ENCODE results near the gene KDM6B.

Gene KDM6B

DNA sequence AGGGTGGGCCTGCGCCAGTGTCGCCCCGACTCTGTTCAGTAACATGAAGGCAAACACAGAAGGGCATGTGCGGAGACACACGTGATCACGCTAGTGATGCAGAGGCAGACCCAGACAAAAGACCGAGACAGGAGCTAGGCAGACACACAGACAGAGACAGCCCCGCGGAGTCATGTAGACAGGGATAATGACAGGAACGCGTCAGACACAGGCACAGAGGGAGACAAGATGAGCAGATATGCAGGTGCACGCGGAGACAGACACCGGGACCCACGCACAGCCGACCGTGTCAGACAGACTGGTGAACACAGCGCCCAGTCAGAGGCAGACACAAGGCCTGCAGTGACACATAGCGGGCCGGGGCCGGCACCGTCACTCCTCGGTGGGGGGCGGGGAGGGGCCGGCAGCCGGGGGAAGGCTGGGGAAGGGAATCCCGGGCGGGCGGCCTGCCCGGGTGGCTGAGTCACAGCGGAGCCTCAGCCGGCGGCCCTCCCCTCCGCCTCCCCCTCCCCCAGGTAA is 7.4 kb downstream of the KDM6B start:
- peak; percentile 91 to 93 for DNase-seq

DNA sequence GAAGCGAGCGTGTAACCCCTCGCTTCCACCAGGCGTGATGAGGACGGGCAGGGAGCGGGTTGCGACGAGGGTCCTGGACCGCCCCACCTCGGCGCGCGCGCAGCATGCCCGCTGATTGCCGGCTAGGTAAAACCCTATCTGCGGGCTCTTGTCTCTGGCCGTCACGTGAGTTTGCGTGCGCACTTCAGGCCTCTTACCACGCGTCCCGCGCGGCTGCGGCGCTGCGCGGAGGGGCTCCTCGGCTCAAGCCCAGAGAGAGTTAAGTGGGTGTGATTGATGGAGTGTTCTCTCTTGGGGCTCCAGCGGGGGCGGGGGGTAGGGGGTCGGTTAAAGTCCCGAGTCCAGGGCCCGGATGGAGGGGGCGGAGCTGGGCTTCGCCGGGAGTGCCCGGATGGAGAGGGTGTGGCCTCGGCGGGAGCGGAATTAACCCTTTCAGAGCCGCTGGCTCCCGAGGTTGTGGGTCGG is 7.9 kb downstream of the KDM6B start:
- DNase-seq = peak; percentile 86 to 89

DNA sequence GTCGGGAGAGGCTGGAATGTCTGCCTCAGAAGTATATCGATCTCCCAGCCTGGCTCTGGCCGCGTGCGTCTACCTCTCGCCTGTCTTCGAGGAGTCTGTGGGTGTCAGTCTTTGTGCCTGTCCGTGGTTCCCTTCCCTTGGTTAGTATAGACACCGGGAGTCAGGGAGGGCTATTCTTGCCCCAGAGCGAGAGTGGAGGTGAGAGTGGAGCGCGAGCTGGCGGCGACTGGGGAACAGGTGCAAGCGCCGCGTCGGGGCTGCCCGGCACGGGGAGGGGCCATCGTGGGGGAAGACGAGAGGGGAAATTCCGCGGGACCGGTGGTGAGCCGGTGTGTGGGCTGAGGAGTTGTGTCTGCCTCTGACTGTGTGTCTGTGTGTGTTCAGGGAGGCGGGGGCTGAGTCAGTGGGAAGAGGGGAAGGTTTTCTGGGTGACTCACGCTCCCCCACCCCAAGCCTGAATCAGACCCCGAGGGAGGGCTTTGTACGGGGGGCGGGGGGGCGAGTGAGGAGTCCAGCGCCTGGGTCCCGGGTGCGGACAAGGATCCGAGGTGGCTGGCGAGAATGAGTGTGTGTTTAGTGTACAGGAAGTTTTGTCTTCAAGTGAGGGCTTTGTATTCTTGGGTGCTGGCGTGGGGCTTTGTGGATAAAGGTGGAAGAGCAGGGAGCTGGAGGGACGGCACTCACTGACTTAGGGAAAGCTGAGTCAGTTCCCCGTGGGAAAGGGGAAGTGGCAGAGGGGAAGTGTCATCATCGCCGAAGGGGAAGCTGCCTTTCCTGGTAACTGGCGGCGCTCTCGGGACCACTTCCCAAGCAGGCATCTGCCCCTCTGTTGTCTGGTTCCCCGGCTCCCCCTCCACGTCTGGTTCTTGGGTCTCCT is 8.6 kb downstream of the KDM6B start:
- peak; percentile 96 to 97 for DNase-seq

DNA sequence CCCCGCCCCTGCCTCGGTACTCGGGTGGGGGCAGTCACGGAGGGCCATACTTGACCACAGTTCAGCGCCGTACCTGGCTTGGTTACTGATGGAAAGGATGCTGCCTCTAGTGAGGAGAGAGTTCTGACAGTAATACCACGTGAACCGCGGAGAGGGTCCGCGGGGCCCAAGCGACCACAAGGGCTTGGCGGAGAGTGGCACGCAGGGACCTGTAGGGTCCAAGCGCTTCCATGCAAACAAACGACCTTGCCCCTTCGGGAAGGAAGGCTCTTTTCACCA is 9.2 kb downstream of the KDM6B start:
- no peak for DNase-seq

DNA sequence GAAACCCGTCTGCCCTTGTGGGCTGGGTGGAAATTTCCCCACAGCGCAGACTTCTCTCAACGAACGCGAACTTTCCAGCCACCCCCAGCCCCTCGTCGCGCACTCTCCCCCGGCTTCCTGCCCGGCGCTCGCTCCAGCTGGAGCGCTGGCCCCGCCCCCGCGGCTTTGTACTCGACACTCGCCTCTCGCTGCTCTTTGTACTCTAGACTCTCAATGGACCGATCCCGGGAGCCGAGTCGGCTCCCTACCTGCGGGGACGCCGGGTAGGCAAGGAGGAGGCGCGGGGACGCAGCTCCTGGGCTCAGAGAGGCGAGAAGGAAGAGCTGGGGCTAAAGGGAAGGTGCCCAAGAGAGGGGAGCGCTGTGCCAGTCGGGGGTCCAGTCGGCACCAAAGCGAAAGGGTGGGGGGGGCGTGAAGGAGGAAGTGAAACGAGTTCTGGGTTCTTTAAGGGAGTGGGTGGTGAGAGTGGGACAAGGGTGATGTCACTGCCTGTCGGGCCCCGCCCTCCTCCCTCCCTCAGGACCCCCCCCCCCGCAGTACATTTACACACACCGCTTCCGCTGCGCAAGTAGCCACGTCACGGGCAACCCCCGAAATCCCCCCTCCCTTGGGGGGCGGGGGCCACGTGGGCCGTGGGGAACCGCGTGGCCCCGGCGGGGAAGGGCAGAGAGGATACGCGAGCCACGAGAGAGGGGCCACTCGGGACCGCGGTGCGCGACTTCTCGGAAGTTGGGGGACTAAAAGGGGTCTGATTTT is 9.7 kb downstream of the KDM6B start:
- DNase-seq = peak; percentile 87 to 91

DNA sequence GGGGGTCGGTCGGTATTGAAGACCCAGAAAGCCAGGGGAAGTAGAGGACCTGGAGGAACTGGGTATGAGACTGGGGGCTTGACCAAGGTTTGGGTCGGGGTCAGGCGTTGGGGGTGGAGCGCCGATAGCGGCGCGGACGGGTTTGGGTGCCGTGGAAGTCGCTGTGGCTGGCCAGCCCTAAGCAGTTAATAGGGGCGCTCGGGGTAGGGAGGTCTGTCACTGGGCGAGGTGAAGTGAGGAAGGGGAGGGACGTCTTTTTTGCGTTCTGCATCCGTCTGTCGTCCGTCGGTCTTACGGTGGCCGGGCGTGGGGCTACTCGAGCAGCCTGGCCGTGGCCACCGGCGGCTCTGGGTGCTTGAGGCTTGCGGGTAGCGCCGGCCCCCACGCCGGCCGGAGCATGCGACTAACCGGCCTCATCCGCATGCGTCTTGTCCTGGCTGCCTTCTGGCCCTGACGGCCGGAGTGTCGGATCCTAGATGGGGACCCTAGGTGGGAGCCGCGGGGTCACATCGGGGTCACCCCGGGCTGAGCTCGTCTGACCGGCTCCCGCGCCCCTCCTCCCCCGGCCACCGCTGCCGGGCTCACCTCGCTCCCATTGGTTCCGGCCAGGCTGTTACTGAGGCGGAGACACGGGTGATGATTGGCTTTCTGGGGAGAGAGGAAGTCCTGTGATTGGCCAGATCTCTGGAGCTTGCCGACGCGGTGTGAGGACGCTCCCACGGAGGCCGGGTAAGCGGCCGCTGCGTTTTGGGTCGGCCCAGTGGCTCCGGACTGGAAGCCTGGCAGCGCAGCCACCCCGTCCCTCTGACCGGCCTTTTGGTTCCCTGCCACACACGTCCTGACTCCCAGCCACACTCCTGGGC is 10.5 kb downstream of the KDM6B start:
- peak; percentile 84 to 88 for DNase-seq

DNA sequence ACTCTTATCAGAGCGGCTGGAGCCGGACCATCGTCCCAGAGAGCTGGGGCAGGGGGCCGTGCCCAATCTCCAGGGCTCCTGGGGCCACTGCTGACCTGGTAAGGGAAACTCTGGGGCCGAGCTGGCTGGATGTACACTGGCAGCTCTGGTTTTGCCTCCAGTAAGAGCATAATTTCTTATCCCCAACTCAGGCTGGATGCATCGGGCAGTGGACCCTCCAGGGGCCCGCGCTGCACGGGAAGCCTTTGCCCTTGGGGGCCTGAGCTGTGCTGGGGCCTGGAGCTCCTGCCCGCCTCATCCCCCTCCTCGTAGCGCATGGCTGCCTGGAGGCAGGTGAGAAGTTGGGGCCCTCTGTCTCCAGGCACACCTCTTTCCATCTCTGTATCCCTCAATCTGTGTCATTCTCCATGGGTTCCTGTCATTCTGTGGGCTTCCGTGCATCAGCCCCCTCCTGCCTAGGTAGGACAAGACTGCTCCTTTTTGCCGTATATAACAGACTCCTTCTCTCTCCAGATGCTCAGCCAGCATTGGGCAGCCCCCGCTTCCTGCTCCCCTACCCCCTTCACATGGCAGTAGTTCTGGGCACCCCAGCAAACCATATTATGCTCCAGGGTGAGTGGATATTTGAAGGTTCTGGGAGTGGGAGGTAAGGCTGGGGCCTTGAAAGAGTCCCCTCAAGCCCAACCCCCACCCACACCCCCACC is 11.5 kb downstream of the KDM6B start:
- DNase-seq = no peak

DNA sequence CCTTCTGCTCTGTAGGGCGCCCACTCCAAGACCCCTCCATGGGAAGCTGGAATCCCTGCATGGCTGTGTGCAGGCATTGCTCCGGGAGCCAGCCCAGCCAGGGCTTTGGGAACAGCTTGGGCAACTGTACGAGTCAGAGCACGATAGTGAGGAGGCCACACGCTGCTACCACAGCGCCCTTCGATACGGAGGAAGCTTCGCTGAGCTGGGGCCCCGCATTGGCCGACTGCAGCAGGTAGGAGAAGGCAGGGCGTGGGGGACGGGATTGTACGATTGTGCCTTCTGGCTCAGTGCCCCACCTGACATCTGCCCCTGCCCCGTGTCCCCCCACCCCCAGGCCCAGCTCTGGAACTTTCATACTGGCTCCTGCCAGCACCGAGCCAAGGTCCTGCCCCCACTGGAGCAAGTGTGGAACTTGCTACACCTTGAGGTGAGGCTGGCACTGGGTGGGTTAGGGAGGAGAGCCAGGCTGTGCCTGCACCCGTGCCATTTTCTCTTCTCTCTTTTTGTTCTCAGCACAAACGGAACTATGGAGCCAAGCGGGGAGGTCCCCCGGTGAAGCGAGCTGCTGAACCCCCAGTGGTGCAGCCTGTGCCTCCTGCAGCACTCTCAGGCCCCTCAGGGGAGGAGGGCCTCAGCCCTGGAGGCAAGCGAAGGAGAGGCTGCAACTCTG is 12.2 kb downstream of the KDM6B start:
- no peak for DNase-seq

DNA sequence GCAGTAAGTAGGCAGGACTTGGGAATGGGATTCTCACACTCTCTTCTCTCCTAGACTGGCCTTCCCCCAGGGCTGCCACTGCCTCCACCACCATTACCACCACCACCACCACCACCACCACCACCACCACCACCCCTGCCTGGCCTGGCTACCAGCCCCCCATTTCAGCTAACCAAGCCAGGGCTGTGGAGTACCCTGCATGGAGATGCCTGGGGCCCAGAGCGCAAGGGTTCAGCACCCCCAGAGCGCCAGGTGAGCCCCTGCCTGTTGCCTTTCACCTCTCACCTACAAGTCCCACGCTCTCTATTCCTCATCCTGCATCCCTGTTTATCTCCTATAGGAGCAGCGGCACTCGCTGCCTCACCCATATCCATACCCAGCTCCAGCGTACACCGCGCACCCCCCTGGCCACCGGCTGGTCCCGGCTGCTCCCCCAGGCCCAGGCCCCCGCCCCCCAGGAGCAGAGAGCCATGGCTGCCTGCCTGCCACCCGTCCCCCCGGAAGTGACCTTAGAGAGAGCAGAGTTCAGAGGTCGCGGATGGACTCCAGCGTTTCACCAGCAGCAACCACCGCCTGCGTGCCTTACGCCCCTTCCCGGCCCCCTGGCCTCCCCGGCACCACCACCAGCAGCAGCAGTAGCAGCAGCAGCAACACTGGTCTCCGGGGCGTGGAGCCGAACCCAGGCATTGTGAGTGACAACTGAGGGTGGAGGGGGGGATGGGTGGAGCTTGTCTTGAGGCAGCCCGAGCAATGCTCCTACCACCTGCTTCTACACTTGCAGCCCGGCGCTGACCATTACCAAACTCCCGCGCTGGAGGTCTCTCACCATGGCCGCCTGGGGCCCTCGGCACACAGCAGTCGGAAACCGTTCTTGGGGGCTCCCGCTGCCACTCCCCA is 13.0 kb downstream of the KDM6B start:
- DNase-seq = no peak

DNA sequence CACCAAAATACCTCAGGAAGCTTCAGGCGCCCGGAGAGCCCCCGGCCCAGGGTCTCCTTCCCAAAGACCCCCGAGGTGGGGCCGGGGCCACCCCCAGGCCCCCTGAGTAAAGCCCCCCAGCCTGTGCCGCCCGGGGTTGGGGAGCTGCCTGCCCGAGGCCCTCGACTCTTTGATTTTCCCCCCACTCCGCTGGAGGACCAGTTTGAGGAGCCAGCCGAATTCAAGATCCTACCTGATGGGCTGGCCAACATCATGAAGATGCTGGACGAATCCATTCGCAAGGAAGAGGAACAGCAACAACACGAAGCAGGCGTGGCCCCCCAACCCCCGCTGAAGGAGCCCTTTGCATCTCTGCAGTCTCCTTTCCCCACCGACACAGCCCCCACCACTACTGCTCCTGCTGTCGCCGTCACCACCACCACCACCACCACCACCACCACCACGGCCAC is 14.1 kb downstream of the KDM6B start:
- DNase-seq = no peak

DNA sequence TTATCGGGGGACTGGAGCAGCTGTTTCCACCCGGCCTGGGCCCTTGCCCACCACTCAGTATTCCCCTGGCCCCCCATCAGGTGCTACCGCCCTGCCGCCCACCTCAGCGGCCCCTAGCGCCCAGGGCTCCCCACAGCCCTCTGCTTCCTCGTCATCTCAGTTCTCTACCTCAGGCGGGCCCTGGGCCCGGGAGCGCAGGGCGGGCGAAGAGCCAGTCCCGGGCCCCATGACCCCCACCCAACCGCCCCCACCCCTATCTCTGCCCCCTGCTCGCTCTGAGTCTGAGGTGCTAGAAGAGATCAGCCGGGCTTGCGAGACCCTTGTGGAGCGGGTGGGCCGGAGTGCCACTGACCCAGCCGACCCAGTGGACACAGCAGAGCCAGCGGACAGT is 14.7 kb downstream of the KDM6B start:
- no peak for DNase-seq

DNA sequence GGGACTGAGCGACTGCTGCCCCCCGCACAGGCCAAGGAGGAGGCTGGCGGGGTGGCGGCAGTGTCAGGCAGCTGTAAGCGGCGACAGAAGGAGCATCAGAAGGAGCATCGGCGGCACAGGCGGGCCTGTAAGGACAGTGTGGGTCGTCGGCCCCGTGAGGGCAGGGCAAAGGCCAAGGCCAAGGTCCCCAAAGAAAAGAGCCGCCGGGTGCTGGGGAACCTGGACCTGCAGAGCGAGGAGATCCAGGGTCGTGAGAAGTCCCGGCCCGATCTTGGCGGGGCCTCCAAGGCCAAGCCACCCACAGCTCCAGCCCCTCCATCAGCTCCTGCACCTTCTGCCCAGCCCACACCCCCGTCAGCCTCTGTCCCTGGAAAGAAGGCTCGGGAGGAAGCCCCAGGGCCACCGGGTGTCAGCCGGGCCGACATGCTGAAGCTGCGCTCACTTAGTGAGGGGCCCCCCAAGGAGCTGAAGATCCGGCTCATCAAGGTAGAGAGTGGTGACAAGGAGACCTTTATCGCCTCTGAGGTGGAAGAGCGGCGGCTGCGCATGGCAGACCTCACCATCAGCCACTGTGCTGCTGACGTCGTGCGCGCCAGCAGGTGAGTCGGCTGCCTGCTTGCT is 15.2 kb downstream of the KDM6B start:
- DNase-seq = no peak

DNA sequence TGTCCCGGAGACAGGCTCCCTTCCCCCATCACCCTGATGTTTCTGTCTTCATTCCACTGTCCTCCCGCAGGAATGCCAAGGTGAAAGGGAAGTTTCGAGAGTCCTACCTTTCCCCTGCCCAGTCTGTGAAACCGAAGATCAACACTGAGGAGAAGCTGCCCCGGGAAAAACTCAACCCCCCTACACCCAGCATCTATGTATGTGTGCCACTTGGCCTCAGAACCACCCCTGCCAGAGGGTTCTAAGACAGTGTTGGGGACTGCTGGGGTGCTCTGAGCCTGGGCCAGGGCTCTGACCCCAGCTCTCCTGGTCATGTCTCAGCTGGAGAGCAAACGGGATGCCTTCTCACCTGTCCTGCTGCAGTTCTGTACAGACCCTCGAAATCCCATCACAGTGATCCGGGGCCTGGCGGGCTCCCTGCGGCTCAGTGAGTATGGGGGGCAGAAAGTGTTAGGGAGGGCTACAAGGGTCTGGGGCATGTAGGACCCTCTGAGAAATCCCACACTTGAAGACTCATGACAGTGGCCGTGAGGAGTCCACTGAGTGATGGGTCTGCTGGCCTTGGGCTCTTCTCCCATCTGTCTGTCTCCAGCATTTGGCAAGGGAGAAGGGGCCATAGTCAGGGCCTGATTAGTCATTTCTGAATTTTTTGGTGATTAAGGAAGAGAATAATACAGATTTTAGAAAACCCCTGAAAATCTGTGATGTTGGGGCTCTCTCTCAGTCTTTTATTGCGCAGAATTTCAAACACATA is 15.9 kb downstream of the KDM6B start:
- DNase-seq = no peak

DNA sequence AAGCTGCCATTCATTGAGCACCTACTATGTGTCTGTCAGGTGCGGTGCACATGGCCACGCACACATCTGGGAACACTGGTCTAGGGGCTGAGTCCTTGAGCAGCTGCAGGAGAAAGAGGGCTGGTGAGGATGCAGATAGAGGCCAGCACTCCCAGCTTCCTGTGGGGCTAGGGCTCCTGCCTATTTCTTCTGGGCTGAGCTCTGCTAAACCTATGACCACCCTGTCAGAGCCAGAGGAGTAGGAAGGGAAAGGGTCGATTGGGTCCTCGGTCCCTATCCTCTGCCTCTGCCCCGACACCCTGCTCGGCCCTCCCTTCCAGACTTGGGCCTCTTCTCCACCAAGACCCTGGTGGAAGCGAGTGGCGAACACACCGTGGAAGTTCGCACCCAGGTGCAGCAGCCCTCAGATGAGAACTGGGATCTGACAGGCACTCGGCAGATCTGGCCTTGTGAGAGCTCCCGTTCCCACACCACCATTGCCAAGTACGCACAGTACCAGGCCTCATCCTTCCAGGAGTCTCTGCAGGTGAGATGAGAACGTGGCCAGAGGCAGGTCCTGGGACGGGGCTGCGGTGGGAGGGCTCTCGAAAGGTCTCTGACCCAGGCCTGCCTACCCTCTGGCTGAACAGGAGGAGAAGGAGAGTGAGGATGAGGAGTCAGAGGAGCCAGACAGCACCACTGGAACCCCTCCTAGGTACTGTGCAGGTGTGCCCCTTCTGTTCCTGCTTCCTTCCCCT is 16.9 kb downstream of the KDM6B start:
- no peak for DNase-seq

DNA sequence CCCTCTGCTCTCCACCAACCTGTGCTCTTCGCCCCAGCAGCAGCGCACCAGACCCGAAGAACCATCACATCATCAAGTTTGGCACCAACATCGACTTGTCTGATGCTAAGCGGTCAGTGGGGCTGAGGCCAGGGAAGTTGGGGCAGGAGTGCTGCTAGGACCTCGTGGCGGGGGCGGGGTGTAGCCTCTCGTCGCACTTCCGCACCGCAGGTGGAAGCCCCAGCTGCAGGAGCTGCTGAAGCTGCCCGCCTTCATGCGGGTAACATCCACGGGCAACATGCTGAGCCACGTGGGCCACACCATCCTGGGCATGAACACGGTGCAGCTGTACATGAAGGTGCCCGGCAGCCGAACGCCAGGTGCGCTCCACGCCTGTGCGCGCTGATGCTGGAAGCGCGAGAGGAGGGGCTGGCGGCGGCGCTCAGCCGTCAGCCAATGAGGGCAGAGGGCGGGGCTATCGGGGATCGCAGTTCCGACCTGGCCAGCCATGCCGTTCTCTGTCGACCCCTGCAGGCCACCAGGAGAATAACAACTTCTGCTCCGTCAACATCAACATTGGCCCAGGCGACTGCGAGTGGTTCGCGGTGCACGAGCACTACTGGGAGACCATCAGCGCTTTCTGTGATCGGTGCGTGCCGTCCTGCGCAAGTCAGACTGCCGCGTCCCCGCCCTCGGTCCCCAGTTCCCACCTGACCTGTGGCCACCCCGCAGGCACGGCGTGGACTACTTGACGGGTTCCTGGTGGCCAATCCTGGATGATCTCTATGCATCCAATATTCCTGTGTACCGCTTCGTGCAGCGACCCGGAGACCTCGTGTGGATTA is 17.6 kb downstream of the KDM6B start:
- peak; percentile 93 to 94 for DNase-seq

DNA sequence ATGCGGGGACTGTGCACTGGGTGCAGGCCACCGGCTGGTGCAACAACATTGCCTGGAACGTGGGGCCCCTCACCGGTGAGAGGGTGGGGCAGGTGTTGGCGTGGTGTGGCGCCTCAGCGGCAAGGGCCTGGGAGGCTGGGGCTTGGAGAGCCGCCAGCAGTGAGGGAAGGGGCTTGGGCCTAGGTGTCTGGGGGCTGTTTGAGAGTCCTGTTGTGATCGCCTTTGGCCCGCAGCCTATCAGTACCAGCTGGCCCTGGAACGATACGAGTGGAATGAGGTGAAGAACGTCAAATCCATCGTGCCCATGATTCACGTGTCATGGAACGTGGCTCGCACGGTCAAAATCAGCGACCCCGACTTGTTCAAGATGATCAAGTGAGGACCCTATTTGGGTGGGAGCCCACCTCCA is 18.2 kb downstream of the KDM6B start:
- DNase-seq = no peak

DNA sequence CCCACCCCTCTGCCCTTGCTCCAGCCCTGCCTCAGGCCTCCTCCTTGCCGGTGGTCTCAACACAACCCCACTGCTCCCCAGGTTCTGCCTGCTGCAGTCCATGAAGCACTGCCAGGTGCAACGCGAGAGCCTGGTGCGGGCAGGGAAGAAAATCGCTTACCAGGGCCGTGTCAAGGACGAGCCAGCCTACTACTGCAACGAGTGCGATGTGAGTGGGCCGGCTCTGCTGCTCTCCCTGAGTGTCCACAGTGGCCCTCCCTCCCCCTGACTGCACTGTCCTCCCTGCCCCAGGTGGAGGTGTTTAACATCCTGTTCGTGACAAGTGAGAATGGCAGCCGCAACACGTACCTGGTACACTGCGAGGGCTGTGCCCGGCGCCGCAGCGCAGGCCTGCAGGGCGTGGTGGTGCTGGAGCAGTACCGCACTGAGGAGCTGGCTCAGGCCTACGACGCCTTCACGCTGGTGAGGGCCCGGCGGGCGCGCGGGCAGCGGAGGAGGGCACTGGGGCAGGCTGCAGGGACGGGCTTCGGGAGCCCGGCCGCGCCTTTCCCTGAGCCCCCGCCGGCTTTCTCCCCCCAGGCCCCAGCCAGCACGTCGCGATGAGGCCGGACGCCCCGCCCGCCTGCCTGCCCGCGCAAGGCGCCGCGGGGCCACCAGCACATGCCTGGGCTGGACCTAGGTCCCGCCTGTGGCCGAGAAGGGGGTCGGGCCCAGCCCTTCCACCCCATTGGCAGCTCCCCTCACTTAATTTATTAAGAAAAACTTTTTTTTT is 19.1 kb downstream of the KDM6B start:
- no peak for DNase-seq
